ENCODE results near the gene MTHFD2L.

DNA sequence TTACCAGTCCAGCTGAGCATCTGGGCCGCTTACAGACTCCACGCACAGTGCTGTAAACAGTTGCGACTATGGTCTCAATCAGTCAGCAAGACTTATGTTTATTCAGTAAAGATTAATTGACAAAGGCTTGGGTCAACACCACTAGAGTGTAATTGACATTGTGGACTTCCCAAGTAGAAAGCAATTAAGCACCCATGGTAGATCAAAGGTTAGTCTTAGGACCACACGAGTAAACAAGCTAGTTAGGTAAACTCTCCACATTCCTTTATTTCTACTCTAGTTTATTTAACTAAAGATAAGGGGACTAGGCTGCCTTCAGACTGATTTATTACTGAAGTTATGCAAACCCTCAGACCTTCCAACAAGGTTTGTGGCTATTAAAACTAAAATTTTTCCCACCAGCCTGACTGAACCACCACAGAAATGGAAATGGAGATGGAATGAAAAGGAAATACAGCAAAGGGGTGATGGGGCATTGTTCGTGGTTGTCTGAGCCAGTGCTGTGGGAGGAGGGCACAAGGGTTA is 44.2 kb downstream of the MTHFD2L start:
- TF ChIP-seq, protein P1, sequence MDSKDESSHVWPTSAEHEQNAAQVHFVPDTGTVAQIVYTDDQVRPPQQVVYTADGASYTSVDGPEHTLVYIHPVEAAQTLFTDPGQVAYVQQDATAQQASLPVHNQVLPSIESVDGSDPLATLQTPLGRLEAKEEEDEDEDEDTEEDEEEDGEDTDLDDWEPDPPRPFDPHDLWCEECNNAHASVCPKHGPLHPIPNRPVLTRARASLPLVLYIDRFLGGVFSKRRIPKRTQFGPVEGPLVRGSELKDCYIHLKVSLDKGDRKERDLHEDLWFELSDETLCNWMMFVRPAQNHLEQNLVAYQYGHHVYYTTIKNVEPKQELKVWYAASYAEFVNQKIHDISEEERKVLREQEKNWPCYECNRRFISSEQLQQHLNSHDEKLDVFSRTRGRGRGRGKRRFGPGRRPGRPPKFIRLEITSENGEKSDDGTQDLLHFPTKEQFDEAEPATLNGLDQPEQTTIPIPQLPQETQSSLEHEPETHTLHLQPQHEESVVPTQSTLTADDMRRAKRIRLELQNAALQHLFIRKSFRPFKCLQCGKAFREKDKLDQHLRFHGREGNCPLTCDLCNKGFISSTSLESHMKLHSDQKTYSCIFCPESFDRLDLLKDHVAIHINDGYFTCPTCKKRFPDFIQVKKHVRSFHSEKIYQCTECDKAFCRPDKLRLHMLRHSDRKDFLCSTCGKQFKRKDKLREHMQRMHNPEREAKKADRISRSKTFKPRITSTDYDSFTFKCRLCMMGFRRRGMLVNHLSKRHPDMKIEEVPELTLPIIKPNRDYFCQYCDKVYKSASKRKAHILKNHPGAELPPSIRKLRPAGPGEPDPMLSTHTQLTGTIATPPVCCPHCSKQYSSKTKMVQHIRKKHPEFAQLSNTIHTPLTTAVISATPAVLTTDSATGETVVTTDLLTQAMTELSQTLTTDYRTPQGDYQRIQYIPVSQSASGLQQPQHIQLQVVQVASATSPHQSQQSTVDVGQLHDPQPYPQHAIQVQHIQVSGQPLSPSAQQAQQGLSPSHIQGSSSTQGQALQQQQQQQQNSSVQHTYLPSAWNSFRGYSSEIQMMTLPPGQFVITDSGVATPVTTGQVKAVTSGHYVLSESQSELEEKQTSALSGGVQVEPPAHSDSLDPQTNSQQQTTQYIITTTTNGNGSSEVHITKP (tag by site-specific recombination; IDR thresholded peaks at IDR 0.05): no peak; the same call in 1 of the 2 replicates
- TF ChIP-seq, protein P2, sequence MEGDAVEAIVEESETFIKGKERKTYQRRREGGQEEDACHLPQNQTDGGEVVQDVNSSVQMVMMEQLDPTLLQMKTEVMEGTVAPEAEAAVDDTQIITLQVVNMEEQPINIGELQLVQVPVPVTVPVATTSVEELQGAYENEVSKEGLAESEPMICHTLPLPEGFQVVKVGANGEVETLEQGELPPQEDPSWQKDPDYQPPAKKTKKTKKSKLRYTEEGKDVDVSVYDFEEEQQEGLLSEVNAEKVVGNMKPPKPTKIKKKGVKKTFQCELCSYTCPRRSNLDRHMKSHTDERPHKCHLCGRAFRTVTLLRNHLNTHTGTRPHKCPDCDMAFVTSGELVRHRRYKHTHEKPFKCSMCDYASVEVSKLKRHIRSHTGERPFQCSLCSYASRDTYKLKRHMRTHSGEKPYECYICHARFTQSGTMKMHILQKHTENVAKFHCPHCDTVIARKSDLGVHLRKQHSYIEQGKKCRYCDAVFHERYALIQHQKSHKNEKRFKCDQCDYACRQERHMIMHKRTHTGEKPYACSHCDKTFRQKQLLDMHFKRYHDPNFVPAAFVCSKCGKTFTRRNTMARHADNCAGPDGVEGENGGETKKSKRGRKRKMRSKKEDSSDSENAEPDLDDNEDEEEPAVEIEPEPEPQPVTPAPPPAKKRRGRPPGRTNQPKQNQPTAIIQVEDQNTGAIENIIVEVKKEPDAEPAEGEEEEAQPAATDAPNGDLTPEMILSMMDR (tag by site-specific recombination; IDR thresholded peaks at IDR 0.05): no peak
- TF ChIP-seq, protein P3, sequence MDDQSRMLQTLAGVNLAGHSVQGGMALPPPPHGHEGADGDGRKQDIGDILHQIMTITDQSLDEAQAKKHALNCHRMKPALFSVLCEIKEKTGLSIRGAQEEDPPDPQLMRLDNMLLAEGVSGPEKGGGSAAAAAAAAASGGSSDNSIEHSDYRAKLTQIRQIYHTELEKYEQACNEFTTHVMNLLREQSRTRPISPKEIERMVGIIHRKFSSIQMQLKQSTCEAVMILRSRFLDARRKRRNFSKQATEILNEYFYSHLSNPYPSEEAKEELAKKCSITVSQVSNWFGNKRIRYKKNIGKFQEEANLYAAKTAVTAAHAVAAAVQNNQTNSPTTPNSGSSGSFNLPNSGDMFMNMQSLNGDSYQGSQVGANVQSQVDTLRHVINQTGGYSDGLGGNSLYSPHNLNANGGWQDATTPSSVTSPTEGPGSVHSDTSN (CRISPR knock-in tag; IDR thresholded peaks at IDR 0.05): no peak
- TF ChIP-seq, protein P4, sequence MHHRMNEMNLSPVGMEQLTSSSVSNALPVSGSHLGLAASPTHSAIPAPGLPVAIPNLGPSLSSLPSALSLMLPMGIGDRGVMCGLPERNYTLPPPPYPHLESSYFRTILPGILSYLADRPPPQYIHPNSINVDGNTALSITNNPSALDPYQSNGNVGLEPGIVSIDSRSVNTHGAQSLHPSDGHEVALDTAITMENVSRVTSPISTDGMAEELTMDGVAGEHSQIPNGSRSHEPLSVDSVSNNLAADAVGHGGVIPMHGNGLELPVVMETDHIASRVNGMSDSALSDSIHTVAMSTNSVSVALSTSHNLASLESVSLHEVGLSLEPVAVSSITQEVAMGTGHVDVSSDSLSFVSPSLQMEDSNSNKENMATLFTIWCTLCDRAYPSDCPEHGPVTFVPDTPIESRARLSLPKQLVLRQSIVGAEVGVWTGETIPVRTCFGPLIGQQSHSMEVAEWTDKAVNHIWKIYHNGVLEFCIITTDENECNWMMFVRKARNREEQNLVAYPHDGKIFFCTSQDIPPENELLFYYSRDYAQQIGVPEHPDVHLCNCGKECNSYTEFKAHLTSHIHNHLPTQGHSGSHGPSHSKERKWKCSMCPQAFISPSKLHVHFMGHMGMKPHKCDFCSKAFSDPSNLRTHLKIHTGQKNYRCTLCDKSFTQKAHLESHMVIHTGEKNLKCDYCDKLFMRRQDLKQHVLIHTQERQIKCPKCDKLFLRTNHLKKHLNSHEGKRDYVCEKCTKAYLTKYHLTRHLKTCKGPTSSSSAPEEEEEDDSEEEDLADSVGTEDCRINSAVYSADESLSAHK (tag by site-specific recombination; IDR thresholded peaks at IDR 0.05): no peak
- no peak for TF ChIP-seq ZNF18 (tag by site-specific recombination; IDR thresholded peaks at IDR 0.05)
- TF ChIP-seq ZNF423 (tag by site-specific recombination; IDR thresholded peaks at IDR 0.05): no peak
